NCI-H524 treated with DMSO at 0.1 percent for 48 hours (cell line): Measurements from ENCODE around the gene GYPC.
"Not testable (repeated sequence)": the region's sequence is repeated elsewhere in the genome, so short reads cannot be mapped to it uniquely, and the experiment has no call there.

Experiments
- DNase-seq: peaks from one replicate; lab custom pipeline; 2025; lab: John Stamatoyannopoulos, UW

The GYPC gene, protein sequence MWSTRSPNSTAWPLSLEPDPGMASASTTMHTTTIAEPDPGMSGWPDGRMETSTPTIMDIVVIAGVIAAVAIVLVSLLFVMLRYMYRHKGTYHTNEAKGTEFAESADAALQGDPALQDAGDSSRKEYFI

DNA sequence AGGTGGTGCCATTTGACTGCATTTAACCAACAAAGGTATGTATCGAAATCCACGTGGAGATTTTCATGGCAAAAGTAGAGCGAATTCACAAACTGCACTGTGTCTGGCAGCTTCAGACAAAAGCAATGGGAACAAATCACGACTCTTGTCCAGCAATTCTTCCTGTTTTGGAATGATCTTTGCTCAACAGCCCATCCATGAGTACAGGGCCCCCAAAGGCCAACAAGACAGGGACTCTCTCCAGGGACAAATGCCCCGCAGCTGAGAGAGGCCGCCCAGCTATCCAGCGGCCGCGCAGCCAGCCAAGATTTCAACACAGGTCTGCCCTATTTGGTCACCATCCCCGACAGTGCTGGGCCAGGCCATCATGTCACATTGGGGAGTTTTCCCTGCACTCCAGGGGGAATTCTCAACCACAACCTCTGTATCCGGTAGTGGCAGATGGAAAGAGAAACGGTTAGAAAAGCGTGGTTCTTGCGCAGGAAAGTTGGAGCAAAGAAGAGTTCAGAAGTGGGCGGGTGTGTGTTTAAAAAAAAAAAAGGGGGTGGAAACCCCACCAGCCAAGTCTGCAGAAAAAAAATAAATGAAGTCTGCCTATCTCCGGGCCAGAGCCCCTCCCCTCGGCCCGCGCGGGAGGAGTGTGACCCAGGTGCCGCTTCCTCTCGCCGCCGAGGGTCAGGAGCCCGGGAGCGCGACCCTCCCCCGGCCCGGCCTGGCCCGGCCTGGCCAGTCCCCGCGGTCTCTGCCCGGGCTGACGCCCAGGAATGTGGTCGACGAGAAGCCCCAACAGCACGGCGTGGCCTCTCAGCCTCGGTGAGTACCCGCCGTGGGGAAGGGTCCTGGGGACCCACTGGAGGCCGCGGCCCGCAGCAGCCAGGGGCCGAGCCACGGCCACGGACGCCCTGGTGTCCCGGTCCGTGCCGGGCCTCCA, at the start of gene GYPC:
Gene GYPC (plus strand): TSS at position 659 of the 931 bp plus-strand sequence. CDS start 106 bp downstream, at position 765.
- DNase-seq, result no peak

GRCh38 chr2:126614524-126615227, 41.3 kb upstream of the GYPC start:
- DNase-seq, result no peak

GRCh38 chr2:126616606-126617069, 39.3 kb upstream of the GYPC start:
- DNase-seq, result no peak

DNA sequence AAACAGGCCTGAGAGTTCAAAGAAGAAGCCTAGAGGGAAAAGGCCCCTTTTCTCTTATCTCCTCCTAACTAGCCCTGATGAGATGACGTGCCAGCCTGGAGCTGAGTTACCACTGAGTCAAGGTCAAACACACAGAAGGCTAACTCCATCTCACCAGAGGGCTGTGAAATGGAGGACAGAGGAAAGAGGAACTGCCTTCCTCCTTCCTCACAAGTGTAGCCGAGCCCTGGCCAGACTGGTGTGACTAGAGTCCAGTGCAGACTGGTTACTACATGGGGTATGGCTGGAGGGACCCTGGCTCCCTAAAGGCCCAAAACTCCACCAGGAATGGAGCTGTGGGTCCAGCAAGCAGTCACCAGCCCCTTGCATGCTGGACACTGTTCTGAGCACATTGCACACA, 35.7 kb upstream of the GYPC start:
- no peak for DNase-seq

DNA sequence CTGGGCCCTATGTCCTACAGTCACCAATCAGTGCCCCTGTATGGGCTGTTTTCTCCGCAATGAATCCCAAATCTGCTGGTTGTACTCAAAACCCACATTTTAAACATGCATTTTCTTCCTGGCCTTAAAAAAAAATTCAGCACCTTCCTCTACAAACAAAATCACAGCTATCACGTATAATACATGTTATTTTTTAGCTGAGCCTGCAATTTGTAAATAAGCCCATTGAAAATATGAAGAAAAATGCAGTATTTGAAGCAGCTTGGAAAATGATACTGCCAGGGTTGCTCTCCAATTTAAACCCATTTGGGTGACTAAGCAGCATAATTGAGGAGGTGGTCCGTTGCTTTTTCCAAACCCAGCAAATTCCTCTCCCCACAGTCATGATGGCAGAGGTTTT, 33.0 kb upstream of the GYPC start:
- no peak for DNase-seq

- no peak for DNase-seq
Observed at GRCh38 chr2:126627643-126628042, 28.3 kb upstream of the GYPC start.

DNA sequence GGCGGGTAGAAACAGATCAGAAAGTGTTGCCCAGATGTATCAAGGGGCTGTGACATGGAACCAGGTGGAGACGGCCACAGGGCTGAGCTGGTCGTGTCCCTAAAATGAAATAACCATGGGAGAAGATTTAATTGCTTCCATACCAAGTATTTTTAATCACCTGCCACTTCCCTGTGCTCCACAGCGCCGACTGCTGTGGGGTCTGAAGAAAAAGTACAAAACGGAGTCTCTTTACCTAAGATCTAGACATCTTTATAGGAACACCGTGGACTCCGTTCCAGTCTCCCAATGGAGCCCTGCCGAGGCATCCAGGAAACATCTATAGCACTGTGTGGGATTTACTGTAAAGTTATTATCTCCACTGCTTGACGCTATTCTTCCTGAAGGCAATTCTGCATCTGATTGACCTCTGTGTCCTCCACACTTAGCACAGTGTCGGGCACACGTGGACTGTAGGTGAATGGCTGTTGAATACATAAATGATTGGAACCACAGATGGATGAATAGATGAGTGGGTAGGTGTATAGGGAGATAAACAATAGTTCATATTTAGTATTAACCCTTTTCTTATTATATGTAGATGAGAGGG, 21.6 kb upstream of the GYPC start:
- DNase-seq, result no peak

GRCh38 chr2:126635281-126635680, 20.7 kb upstream of the GYPC start:
- DNase-seq, result no peak

DNA sequence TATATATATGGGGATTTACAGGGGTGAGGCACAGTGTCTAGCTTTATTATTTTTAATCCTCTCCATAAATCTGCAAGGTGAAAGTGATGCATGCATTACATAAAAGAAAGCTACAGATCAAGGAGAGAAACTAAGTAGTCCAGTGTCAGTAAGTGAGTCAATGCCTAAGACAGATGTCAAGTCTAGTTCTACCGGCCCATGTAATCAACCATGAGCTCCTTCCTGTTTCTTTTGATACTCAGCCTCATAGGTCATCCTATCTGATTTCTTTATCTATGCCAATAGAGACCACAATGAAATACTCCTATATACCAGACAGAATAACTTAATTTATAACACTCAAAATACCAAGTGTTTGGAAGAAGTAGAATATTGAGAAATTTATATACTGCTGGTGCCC, 20.2 kb upstream of the GYPC start:
- no peak for DNase-seq

DNA sequence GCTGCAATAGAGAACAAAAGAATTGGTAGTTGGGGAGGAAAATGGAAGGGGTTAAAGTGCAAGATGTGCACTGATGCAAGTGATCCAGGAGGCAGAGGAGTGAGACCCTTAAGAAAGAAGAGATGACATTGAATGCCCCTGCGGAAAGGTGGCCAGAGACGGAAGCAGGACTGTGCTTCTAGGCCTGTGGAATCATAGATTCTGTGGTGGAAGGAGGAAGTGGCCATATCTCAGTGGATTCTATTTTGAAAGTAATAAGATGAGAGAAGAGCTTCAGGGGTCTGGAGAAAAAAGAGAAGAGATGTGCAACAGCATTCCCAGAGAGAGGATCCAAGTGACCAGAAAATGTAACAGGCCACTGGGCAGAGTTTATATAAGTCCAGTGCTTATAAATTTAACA, 18.6 kb upstream of the GYPC start:
- no peak for DNase-seq

DNA sequence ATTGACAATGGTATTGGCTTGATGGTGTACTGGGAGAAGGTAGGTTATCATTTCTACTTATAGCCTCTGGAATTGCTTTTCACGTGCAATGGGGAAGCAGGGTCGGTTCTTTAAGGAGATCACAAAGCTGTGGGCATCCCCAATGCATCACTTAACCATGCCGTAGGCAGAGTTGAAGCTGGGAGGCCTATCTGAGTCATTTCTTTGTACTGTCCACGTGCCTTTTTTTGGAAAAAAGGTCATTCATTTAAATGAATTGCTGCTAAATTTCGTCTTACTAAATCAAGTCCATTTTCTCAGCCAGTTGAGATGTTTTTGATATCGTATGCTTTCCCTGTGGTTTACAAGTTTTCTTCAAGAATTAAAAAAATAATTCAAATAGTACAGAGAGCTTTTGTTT, 17.2 kb upstream of the GYPC start:
- no peak for DNase-seq

- DNase-seq, result no peak
Observed at GRCh38 chr2:126639276-126639675, 16.7 kb upstream of the GYPC start.

GRCh38 chr2:126641294-126641693, 14.7 kb upstream of the GYPC start:
- not testable (repeated sequence) for DNase-seq

DNA sequence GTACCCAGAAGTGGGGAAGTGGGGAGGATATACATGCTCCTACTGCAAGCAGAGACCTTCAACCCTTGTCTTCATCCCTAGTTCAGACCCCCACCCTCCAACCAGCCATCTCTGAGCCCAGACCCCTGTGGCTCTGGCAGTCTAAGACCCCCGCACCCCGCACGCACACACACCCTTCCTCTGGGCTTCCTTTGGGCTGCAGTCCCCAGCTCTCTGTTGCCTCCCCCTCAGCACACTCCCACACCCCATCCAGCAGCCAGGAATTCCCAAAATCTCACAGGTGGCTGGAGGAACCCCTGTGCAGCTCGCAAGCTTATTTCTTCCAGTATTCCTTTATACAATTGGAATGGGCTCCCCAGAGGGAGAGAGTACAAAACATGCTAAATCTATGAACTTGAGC, 13.9 kb upstream of the GYPC start:
- no peak for DNase-seq

DNA sequence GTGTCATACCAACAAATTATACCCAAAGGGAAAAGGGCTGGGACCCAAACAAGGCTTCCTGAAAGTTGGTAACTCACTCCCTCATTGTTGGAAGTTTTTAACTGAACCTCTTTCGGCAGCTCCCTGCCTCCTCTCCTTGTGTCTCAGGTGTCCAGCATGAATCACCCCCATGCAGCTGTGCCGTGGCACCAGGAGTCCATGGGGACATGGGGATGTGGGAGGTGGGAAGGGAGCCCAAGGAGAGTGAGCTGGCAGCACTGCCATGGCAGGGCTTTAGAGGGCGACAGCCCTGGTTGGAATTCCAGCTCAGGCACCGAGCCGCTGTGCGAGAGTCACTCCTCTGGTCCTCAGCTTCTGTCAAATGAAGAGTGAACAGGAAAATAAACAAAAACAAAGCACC, 12.5 kb upstream of the GYPC start:
- DNase-seq, result no peak

- no peak for DNase-seq
Observed at GRCh38 chr2:126643972-126644371, 12.0 kb upstream of the GYPC start.

DNA sequence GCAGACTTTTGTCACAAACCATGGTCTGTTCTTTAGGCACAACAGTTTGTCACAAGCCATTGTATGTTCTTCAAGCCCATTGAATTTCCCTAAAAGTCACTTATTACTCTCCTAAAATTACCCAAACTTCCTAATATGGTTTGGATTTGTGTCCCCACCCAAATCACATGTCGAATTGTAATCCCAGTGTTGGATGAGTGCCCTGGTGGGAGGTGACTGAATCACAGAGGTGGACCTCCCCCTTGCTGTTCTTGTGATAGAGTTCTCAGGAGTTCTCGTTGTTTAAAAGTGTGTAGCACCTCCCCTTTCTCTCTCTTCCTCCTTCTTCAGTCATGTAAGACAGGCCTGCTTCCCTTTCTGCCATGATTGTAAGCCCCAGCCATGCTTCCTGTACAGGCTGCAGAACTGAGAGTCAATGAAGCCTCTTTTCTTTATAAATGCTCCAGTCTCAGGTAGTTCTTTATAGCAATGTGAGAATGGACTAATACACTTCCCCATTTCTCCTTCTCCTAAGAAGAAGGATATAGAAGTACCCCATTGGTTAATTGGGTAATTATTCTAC, 11.2 kb upstream of the GYPC start:
- no peak for DNase-seq

DNA sequence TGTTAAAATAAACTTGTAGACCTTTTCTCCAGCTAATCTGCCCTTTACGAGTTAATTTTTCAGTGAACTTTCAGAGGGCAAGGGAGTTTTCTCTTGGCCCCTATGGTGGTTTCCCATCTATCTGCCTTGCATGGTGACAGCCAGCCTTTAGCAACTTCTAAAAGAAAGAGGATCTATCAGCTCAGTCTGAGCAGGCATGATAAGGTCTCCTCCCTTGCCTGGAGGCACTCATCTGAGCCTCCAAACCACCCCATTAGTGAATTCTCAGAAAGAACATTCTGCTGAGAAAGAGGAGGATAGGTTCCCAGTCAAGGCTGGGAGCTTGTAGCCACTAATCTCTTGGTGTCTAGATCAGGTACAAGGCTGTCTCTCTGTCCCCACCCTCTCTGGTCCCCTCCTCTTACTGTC, 10.7 kb upstream of the GYPC start:
- no peak for DNase-seq

GRCh38 chr2:126646026-126646425, 9.9 kb upstream of the GYPC start:
- DNase-seq, result no peak

DNA sequence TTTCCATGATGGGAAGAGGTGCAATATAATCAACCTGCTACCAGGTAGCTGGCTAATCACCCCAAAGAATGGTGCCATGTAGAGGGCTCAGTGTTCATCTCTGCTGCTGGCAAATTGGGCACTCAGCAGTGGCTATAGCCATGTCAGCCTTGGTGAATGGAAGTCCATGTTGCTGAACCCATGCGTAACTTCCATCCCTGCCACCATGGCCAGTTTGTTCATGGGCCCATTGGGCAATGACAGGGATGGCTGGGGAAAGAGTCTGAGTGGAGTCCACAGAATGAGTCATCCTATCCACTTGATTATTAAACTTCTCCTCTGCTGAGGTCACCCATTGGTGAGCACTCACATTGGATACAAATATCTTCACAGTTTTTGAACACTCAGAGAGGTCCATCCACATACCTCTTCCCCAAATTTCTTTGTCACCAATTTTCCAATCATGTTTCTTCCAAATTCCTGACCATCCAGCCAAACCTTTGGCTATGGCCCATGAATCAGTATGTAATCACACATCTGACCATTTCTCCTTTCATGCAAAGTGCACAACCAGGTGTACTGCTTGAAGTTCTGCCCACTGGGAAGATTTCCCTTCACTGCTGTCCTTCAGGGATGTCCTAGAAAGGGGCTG, 8.1 kb upstream of the GYPC start:
- not testable (repeated sequence) for DNase-seq

- not testable (repeated sequence) for DNase-seq
Observed at GRCh38 chr2:126648345-126648786, 7.6 kb upstream of the GYPC start.

GRCh38 chr2:126649101-126649500, 6.9 kb upstream of the GYPC start:
- no peak for DNase-seq
